GM18526 (cell line): ENCODE measurements around the gene CCS.

ENCODE experiments used
- POLR2A ChIP-seq: IDR thresholded peaks from 3 replicates; pipeline ENCODE4 v1.6.1; 2011; ENCODE audit not compliant: insufficient read length; ENCODE audit errors: extremely low read depth

Gene CCS

GRCh38 chr11:66636411-66636810, 43.4 kb downstream of the CCS start:
- no peak for TF ChIP-seq POLR2A

- TF ChIP-seq POLR2A: no peak
Observed at GRCh38 chr11:66637557-66638176, 44.7 kb downstream of the CCS start.

- peak; percentile 84 for TF ChIP-seq POLR2A
Observed at GRCh38 chr11:66638177-66639065, 45.4 kb downstream of the CCS start, which contains the start of gene RBM4. RBM4 (plus strand) TSS chr11:66638703; CDS start chr11:66639712, 1,009 bp downstream.

GRCh38 chr11:66639066-66639813, 46.3 kb downstream of the CCS start:
- no peak for TF ChIP-seq POLR2A

GRCh38 chr11:66641834-66642233, 48.8 kb downstream of the CCS start:
- TF ChIP-seq POLR2A: no peak

GRCh38 chr11:66643745-66644437, 50.9 kb downstream of the CCS start:
- no peak for TF ChIP-seq POLR2A

- no peak for TF ChIP-seq POLR2A
Observed at GRCh38 chr11:66646828-66647227, 53.8 kb downstream of the CCS start.

- TF ChIP-seq POLR2A: no peak
Observed at GRCh38 chr11:66649903-66650302, 56.9 kb downstream of the CCS start.

GRCh38 chr11:66651016-66651415, 58.0 kb downstream of the CCS start:
- no peak for TF ChIP-seq POLR2A

GRCh38 chr11:66652651-66653050, 59.7 kb downstream of the CCS start:
- TF ChIP-seq POLR2A: no peak

- TF ChIP-seq POLR2A: no peak
Observed at GRCh38 chr11:66653123-66653522, 60.1 kb downstream of the CCS start.
